Bronchial epithelial cell (primary cell): ENCODE results near the gene TSPEAR. TPM values are rescaled to one million over a fixed set of nuclear protein-coding genes. Genes with fewer than 3 reads are reported as not detected.

Experiments used
- DNase-seq: peaks from one replicate; pipeline ENCODE4 v3.0.0-alpha.2; 2010; ENCODE audit warnings: low read depth
- FAIRE-seq: peaks from 2 replicates; lab custom pipeline; 2011; peaks lifted over from hg19 to GRCh38; lab: Jason Lieb, UNC
- H3K27me3 ChIP-seq: 2 replicates; pipeline ENCODE4 v1.5.1; 2011; ENCODE audit warnings: low read length; ENCODE audit not compliant: control insufficient read depth, insufficient read depth
- H3K36me3 ChIP-seq: 2 replicates; pipeline ENCODE4 v1.5.1; 2011; ENCODE audit warnings: low read length; ENCODE audit not compliant: control insufficient read depth, insufficient read depth
- H3K4me3 ChIP-seq: 2 replicates; pipeline ENCODE4 v1.5.1; 2011; ENCODE audit warnings: mild to moderate bottlenecking, low read depth, low read length, control low read depth
- CTCF ChIP-seq: IDR thresholded peaks from 2 replicates; pipeline ENCODE4 v1.5.1; 2011; ENCODE audit warnings: mild to moderate bottlenecking, moderate library complexity, low read length, control low read depth, inconsistent platforms; ENCODE audit not compliant: insufficient read depth, severe bottlenecking
- total RNA-seq: library from RNA; depleted of rRNA; stranded (reverse); fragments of >200 nt; gene quantifications from 2 replicates; pipeline ENCODE4 v1.2.1, GENCODE V29; 2014

TSPEAR gene
- total RNA-seq, 1 donor from 2014 or later: not detected

- TF ChIP-seq CTCF: no peak
- DNase-seq (no peak), FAIRE-seq (no peak)
- no peaks in the 10 kb centered on the region for H3K27me3 ChIP-seq
- no peaks in the 10 kb centered on the region for H3K36me3 ChIP-seq
- no peak overlapping the region for H3K4me3 ChIP-seq
These were observed 46.8 kb upstream of the TSPEAR start for GRCh38 chr21:44758141-44758561.

- no peak for DNase-seq
- Histone ChIP-seq H3K36me3 (no peaks in the 10 kb centered on the region), H3K4me3 (no peak overlapping the region), H3K27me3 (no peaks in the 10 kb centered on the region)
- TF ChIP-seq CTCF: no peak
- FAIRE-seq: no peak
These were observed 46.4 kb upstream of the TSPEAR start for GRCh38 chr21:44757731-44758130.

DNA sequence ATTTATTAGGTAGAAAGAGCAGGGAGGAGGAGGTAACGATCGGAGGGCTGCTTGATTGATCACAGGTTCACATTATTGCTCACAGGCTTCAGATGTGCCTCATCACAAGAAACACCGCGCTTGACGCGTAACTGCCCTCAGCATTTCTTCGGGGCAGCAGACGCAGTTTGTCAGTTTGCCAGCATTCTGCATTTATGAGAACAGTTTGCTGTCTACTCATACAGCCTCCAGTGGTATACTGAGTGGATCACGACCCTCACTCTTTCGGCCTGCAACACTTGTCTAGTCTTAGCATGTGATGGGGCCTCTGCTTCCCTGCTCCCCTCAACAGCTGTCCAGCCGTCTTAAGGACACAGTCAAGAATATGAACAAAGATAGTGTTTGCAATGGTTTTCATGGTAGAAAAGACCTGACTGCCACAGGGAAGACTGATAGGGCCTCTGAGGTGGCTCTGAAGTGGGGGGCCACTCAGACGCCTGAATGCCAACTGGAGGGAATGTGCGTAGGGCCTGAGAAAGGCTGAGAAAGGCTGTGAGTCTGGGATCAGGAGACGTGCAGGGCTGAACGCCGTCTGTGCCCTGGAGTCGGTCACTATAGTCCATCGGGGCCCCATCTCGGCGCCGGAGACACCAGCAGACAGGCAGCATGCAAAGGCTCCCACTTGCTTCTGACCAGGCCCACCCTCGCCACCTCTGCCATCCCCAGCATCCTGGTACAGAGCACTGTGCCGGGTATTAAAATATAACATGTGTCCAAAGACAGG is 45.2 kb upstream of the TSPEAR start:
- TF ChIP-seq CTCF: no peak
- peak; percentile 67 for DNase-seq
- Histone ChIP-seq H3K4me3 (no peak overlapping the region), H3K36me3 (no peaks in the 10 kb centered on the region), H3K27me3 (no peaks in the 10 kb centered on the region)
- FAIRE-seq: peak; percentile 73

DNA sequence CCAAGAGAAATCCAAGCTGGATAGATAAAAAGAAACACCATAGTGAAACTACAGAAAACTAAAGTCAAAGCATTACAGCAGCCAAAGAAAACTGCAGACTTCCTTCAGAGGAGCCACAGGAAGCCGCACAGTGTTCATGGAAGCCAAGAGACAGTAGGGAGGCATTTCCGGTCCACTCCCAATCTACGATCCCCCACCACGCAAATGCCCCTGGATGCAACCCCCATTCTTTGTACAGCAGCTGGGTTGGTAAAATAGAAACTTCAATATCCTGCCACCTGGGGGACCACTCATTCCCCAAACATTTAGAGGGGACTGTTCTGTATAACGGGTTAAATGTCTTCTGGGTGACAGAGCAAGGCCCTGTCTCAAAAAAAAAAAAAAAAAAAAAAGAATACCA is 43.9 kb upstream of the TSPEAR start:
- DNase-seq (peak; percentile 14), FAIRE-seq (no peak)
- Histone ChIP-seq H3K4me3 (no peak overlapping the region), H3K27me3 (no peaks in the 10 kb centered on the region), H3K36me3 (no peaks in the 10 kb centered on the region)
- peak; percentile 24 for TF ChIP-seq CTCF

DNA sequence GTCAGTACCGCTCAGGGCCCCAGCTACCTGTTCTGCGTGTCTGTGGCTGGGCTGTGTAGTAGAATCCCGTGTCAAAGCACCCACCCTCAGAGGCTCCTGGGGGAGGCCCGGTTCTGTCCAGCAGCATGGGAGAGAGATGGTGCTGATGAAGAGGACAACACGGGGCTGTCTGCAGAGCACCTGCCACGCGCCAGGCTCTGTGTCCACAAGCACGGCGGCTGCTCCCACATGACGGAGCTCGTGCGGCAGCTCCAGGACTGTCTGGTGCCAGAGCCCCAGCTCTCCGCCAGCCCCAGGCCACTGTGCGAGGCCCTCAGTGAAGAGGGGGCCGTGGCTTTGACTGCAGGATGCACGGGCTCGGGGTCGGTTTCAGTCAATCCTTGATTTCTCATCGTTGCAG is 42.0 kb upstream of the TSPEAR start:
- FAIRE-seq: no peak
- TF ChIP-seq CTCF: no peak
- Histone ChIP-seq H3K27me3 (peaks cover 2% of the 10 kb centered on the region), H3K36me3 (no peaks in the 10 kb centered on the region), H3K4me3 (no peak overlapping the region)
- no peak for DNase-seq
